ENCODE measurements around the gene CLIC2. TPM values are rescaled to one million over a fixed set of nuclear protein-coding genes. Genes with fewer than 3 reads are reported as not detected.
A peak's percentile ranks its signal among the peaks of the same experiment; 100 is the strongest.
"Not testable (repeated sequence)": the region's sequence is repeated elsewhere in the genome, so short reads cannot be mapped to it uniquely, and the experiment has no call there.

Gene CLIC2
- total RNA-seq, 1 experiment from 2014 or later: 0.89 TPM

GRCh38 chrX:155382529-155382967, 48.1 kb upstream of the CLIC2 start:
- intact Hi-C loops (cut with micrococcal nuclease); H3K27ac ChIP-seq (ENCODE audit: low read depth, low read length); POLR2A ChIA-PET; BruUV-seq (replicated peaks); H3K9me2 ChIP-seq (ENCODE audit: insufficient read depth); H3K79me2 ChIP-seq (ENCODE audit: insufficient read depth, low read length); H3K9ac ChIP-seq (ENCODE audit: low read length); H3K27me3 ChIP-seq (ENCODE audit: insufficient read depth, low read length); H4K20me1 ChIP-seq (ENCODE audit: insufficient read depth); H3K4me3 ChIP-seq (replicated peaks in 1 of 2; ENCODE audit: low read depth in 1 of 2, low read length in 2 of 2); H3K36me3 ChIP-seq (ENCODE audit: control insufficient read depth in 1 of 2, insufficient read depth in 2 of 2, low read length in 2 of 2); H3K4me1 ChIP-seq (ENCODE audit: control insufficient read depth in 1 of 2, insufficient read depth in 2 of 2, low read length in 2 of 2); H3K9me3 ChIP-seq (ENCODE audit: control insufficient read depth in 1 of 2, insufficient read depth in 1 of 2, low read depth in 1 of 2, low read length in 2 of 2); RAD21 ChIA-PET (ENCODE audit: low non-redundant PET in 1 of 2, low total read pairs in 2 of 2, uncharacterized antibody in 2 of 2, unreplicated experiment in 2 of 2); CTCF ChIA-PET; H3K4me2 ChIP-seq (ENCODE audit: low read length); H2AFZ ChIP-seq (ENCODE audit: low read depth, low read length, poor library complexity, severe bottlenecking); DNase-seq (ENCODE audit: low read depth, low spot score): not testable (repeated sequence)
- peak; percentile 63 for ATAC-seq

- H3K9me2 ChIP-seq (ENCODE audit: insufficient read depth); H3K27me3 ChIP-seq (ENCODE audit: insufficient read depth, low read length); H3K4me1 ChIP-seq (ENCODE audit: control insufficient read depth in 1 of 2, insufficient read depth in 2 of 2, low read length in 2 of 2); intact Hi-C loops (cut with micrococcal nuclease); POLR2A ChIA-PET; H3K4me2 ChIP-seq (ENCODE audit: low read length); H3K79me2 ChIP-seq (ENCODE audit: insufficient read depth, low read length); RAD21 ChIA-PET (ENCODE audit: low non-redundant PET in 1 of 2, low total read pairs in 2 of 2, uncharacterized antibody in 2 of 2, unreplicated experiment in 2 of 2); H3K9ac ChIP-seq (ENCODE audit: low read length); BruUV-seq (replicated peaks); H3K4me3 ChIP-seq (replicated peaks in 1 of 2; ENCODE audit: low read depth in 1 of 2, low read length in 2 of 2); H3K36me3 ChIP-seq (ENCODE audit: control insufficient read depth in 1 of 2, insufficient read depth in 2 of 2, low read length in 2 of 2); H3K9me3 ChIP-seq (ENCODE audit: control insufficient read depth in 1 of 2, insufficient read depth in 1 of 2, low read depth in 1 of 2, low read length in 2 of 2); H4K20me1 ChIP-seq (ENCODE audit: insufficient read depth); CTCF ChIA-PET; H2AFZ ChIP-seq (ENCODE audit: low read depth, low read length, poor library complexity, severe bottlenecking); DNase-seq (ENCODE audit: low read depth, low spot score); H3K27ac ChIP-seq (ENCODE audit: low read depth, low read length): not testable (repeated sequence)
- ATAC-seq: peak; percentile 92
Measured at GRCh38 chrX:155381843-155382528, 47.6 kb upstream of the CLIC2 start, which contains the start of gene F8A2. F8A2 (plus strand) TSS chrX:155382095; CDS start chrX:155382115, 20 bp downstream.

GRCh38 chrX:155379802-155380201, 45.4 kb upstream of the CLIC2 start:
- H4K20me1 ChIP-seq (ENCODE audit: insufficient read depth); CTCF ChIA-PET; POLR2A ChIA-PET; H3K4me3 ChIP-seq (replicated peaks in 1 of 2; ENCODE audit: low read depth in 1 of 2, low read length in 2 of 2); H3K9me3 ChIP-seq (ENCODE audit: control insufficient read depth in 1 of 2, insufficient read depth in 1 of 2, low read depth in 1 of 2, low read length in 2 of 2); DNase-seq (ENCODE audit: low read depth, low spot score); intact Hi-C loops (cut with micrococcal nuclease); H3K79me2 ChIP-seq (ENCODE audit: insufficient read depth, low read length); H3K9ac ChIP-seq (ENCODE audit: low read length); ATAC-seq; H3K36me3 ChIP-seq (ENCODE audit: control insufficient read depth in 1 of 2, insufficient read depth in 2 of 2, low read length in 2 of 2); BruUV-seq (replicated peaks); H3K9me2 ChIP-seq (ENCODE audit: insufficient read depth); H3K4me1 ChIP-seq (ENCODE audit: control insufficient read depth in 1 of 2, insufficient read depth in 2 of 2, low read length in 2 of 2); H3K27me3 ChIP-seq (ENCODE audit: insufficient read depth, low read length); H3K4me2 ChIP-seq (ENCODE audit: low read length); H2AFZ ChIP-seq (ENCODE audit: low read depth, low read length, poor library complexity, severe bottlenecking); H3K27ac ChIP-seq (ENCODE audit: low read depth, low read length); RAD21 ChIA-PET (ENCODE audit: low non-redundant PET in 1 of 2, low total read pairs in 2 of 2, uncharacterized antibody in 2 of 2, unreplicated experiment in 2 of 2): not testable (repeated sequence)

- H4K20me1 ChIP-seq (ENCODE audit: insufficient read depth); H3K9me3 ChIP-seq (ENCODE audit: control insufficient read depth in 1 of 2, insufficient read depth in 1 of 2, low read depth in 1 of 2, low read length in 2 of 2); ATAC-seq; CTCF ChIA-PET; H3K79me2 ChIP-seq (ENCODE audit: insufficient read depth, low read length); H3K27ac ChIP-seq (ENCODE audit: low read depth, low read length); intact Hi-C loops (cut with micrococcal nuclease); H3K4me1 ChIP-seq (ENCODE audit: control insufficient read depth in 1 of 2, insufficient read depth in 2 of 2, low read length in 2 of 2); H2AFZ ChIP-seq (ENCODE audit: low read depth, low read length, poor library complexity, severe bottlenecking); POLR2A ChIA-PET; H3K36me3 ChIP-seq (ENCODE audit: control insufficient read depth in 1 of 2, insufficient read depth in 2 of 2, low read length in 2 of 2); H3K9me2 ChIP-seq (ENCODE audit: insufficient read depth); H3K4me3 ChIP-seq (replicated peaks in 1 of 2; ENCODE audit: low read depth in 1 of 2, low read length in 2 of 2); H3K27me3 ChIP-seq (ENCODE audit: insufficient read depth, low read length); RAD21 ChIA-PET (ENCODE audit: low non-redundant PET in 1 of 2, low total read pairs in 2 of 2, uncharacterized antibody in 2 of 2, unreplicated experiment in 2 of 2); H3K9ac ChIP-seq (ENCODE audit: low read length); DNase-seq (ENCODE audit: low read depth, low spot score); BruUV-seq (replicated peaks); H3K4me2 ChIP-seq (ENCODE audit: low read length): not testable (repeated sequence)
Measured at GRCh38 chrX:155373777-155374458, 39.5 kb upstream of the CLIC2 start.
